GM12875 (cell line): ENCODE measurements around the gene COA8.

Experiments
- H3K4me3 ChIP-seq: one replicate; pipeline ENCODE4 v1.5.1; 2011; ENCODE audit warnings: low read depth, low read length, control low read depth
- TF ChIP-seq, protein P1 (sequence below): IDR thresholded peaks from 2 replicates; pipeline ENCODE4 v1.5.1; 2011; ENCODE audit warnings: low read depth, mild to moderate bottlenecking, control low read depth, inconsistent platforms, low read length, moderate library complexity, borderline replicate concordance; ENCODE audit not compliant: insufficient read depth

Gene COA8, protein sequence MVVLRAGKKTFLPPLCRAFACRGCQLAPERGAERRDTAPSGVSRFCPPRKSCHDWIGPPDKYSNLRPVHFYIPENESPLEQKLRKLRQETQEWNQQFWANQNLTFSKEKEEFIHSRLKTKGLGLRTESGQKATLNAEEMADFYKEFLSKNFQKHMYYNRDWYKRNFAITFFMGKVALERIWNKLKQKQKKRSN

DNA sequence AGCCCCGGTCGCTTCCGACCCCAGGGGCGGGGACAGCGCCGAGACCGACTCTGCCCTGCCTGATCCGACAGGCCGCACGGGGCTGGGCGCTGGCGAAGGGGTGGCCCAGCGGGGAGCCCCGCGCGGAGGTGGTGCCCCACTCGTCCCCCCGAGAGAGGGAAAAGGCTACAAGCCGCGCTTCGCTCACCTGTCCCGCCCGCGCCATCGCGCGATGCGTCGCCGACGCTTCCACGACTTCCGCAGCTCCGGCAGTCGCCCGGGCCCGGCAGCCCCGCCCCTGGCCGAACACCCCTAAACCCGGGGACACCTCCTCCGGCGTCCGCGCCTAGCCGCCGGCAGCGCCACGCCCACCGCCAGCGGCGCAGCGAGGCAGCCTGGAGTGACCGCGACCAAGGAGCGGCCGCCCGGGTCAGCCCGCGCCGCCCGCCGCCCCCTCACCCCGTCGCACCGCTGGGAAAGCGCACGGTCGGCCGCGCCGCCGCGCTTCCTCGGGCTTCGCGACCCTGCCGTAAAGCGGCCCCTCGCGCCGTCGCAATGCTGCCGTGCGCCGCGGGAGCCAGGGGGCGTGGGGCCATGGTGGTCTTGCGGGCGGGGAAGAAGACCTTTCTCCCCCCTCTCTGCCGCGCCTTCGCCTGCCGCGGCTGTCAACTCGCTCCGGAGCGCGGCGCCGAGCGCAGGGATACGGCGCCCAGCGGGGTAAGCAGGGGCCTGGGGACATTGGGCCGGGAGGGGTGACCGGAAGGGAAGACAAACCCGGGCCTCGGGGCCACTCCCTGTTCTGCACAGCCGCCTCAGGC lies at the start of gene COA8, which contains the start of gene BAG5:
Gene COA8, plus strand, starts transcription at position 532 of the 797 bp plus-strand sequence. Its CDS starts 42 bp downstream, at position 574.
Gene BAG5, minus strand, starts transcription at position 229 of the 797 bp plus-strand sequence. CDS start 1,493 bp downstream, outside the sequence.
- TF ChIP-seq, protein P1, sequence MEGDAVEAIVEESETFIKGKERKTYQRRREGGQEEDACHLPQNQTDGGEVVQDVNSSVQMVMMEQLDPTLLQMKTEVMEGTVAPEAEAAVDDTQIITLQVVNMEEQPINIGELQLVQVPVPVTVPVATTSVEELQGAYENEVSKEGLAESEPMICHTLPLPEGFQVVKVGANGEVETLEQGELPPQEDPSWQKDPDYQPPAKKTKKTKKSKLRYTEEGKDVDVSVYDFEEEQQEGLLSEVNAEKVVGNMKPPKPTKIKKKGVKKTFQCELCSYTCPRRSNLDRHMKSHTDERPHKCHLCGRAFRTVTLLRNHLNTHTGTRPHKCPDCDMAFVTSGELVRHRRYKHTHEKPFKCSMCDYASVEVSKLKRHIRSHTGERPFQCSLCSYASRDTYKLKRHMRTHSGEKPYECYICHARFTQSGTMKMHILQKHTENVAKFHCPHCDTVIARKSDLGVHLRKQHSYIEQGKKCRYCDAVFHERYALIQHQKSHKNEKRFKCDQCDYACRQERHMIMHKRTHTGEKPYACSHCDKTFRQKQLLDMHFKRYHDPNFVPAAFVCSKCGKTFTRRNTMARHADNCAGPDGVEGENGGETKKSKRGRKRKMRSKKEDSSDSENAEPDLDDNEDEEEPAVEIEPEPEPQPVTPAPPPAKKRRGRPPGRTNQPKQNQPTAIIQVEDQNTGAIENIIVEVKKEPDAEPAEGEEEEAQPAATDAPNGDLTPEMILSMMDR, result no peak
- peak within 1 kb of the TSS; percentile 98 for H3K4me3 ChIP-seq

DNA sequence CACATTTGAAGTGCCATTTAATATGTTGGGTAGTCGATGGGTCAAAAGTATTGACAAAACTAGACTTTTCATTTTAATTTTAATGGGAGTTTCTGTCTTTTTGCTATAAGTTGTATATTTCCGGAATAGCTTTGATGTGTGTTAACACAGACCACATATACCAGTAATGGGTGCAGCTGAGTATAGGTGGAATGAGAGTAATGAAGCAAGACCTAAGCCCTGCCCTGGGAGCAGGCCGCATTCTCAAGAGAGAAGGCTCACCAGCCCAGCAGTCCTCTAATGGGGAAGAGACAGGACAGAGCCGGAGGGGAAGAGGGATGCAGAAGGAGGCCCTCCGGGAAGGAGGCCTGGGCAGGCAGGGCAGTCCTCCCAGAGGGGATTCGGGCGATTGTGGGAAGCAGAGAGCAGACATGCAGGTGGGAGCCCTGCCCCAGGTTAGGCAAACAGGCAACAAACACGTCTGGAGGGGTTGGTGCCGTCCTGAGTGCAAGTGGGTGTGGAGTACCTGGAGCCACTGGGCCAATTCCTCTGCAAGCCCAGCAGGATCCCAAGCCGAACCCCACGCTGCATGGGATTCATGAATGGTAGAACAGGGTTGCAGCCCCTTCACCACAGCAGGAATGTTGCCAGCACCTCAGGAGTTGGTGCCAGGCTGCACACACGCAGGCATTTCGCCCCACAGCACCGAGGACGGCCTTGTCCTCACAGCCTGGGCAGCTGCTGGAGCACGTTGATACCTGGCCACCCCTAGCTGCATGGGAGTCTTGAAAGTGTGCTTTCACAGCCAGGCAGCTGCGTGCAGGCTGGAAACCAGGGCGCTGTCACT lies 48.0 kb upstream of the COA8 start:
- TF ChIP-seq, protein P1, result no peak

DNA sequence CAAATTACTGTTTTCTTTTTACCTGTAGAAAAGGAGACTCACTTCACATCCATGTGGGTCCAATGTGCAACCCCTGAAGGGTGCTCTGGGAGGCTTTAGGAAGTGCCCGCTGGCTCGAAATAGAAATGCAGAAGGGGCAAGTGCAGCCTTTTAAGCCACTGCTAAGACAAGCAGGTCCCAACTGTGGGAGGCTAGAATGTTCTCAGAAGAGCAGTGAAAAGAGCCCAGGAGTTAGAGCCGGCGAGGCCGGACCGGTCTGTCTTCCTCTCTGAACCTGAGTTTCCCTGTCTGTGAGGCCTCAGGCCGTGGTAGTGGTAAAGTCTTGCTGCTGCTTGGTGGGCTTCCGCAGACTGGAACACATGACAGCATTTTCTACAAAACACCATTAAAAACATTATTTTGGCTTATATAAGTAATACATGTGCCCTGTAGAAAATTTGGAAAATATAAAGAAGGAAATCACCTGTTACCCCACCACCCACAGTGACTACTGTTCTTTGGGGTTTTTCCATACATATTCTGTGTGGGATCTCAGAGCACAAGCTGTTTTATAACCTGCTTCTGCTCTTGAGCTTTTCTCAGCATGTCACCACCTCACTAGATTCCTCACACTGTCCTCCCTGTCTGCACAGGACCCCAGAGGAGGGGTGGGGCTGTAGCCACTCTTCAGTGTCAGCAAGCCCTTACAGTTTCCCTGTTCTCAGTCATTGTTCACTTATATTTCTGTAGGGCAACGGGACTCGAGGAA lies 46.2 kb upstream of the COA8 start:
- H3K4me3 ChIP-seq, result no peak overlapping the region
- TF ChIP-seq, protein P1, result no peak

More for the DNA sequence above, 48.0 kb upstream of the COA8 start:
- no peak overlapping the region for H3K4me3 ChIP-seq

DNA sequence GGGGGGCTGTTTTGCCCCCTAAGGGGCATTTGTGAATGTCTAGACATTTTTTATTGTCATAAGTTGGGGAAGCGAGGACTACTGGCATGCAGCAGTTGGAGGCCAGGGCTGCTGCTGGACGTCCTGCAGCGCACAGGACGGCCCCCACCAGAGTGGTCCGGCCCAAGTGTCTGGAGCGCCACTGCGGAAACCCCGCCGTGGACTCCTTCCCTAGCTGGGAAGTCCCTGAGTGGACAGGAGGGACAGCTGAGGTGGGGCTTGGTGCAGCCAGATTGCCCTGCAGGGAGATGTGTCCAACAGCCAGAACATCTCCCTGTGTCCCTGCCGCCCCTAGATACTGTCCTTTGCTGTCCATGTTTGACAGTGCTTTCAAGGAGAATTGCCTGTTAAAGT lies 45.6 kb upstream of the COA8 start:
- no peak overlapping the region for H3K4me3 ChIP-seq
- TF ChIP-seq, protein P1, result no peak

DNA sequence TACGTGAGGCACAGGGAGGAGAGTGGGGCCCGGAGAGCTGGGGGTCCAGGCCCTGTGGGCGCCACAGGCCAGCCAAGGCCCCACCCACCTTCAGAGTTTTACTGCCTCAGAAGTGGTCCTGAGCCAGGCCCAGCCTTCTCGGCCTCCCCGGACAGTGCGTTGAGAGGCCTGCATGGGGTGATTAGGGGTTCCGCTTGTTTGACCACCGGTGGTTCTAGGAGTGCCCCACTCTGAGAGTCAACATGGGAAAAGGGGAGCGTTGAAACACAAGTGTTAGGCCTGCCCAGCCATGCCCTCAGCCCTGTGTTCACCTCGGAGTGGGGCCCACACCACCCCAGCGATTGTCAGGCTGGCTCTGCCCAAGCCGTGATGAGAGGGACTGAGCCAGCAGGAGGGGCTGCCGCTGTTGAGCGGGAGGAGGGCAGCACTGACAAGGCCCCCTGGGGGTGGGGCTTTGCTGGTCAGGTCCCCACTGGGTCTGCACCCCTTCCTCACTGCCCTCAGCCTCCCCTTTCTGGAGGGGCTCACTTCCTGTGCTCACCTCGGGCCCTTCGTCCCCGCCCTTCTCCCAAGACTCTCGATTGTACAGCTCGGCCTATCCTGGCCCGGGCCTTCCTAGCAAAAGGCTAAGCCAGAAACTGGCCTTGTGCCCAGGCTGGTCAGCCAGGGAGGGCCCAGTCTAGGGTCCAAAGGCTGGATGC lies 44.9 kb upstream of the COA8 start:
- TF ChIP-seq, protein P1, result no peak
- H3K4me3 ChIP-seq, result no peak overlapping the region
